Inflammatory macrophage treated with lipopolysaccharide for 1 hour (primary cell): Measurements from ENCODE around the gene SPARCL1.
"Not testable (repeated sequence)": the region's sequence is repeated elsewhere in the genome, so short reads cannot be mapped to it uniquely, and the experiment has no call there.

Experiments
- DNase-seq, 2 donors: peaks; one replicate each; pipeline ENCODE4 v3.0.0-alpha.2; 2020 to 2022

The SPARCL1 gene

GRCh38 chr4:87433342-87433741, 95.8 kb downstream of the SPARCL1 start:
- DNase-seq = no peak

GRCh38 chr4:87430038-87430437, 99.1 kb downstream of the SPARCL1 start:
- DNase-seq = no peak

- no peak for DNase-seq
These were observed 100.2 kb downstream of the SPARCL1 start for GRCh38 chr4:87428979-87429378.

GRCh38 chr4:87427518-87427868, 101.7 kb downstream of the SPARCL1 start:
- DNase-seq = no peak

- no peak for DNase-seq
These were observed 102.2 kb downstream of the SPARCL1 start for GRCh38 chr4:87426865-87427517.

GRCh38 chr4:87425711-87426110, 103.5 kb downstream of the SPARCL1 start:
- no peak for DNase-seq

- DNase-seq = not testable (repeated sequence)
These were observed 105.1 kb downstream of the SPARCL1 start for GRCh38 chr4:87424099-87424543.
